Esophagus squamous epithelium (tissue), 5 donors: ENCODE results near the gene CFAP20DC. TPM values are rescaled to one million over a fixed set of nuclear protein-coding genes. Genes with fewer than 3 reads are reported as not detected.
"Not testable (repeated sequence)": the region's sequence is repeated elsewhere in the genome, so short reads cannot be mapped to it uniquely, and the experiment has no call there.

Source experiments
- DNase-seq: peaks from one replicate; lab custom pipeline; 2025; lab: John Stamatoyannopoulos, UW
- H3K27ac ChIP-seq, 4 donors: fragments of 200-600 bp; sonication (generic); one replicate each; pipeline ENCODE4 v1.5.1; 2016 to 2019; ENCODE audit warnings: mild to moderate bottlenecking in 1 of 4
- H3K27me3 ChIP-seq, 4 donors: fragments of 200-600 bp; sonication (generic); 1 replicate in 3 of 4; 2 replicates in 1 of 4; pipeline versions ENCODE4 v1.5.1 to v1.6.0; 2017 to 2021; ENCODE audit warnings: antibody characterized with exemption in 1 of 4
- H3K36me3 ChIP-seq, 3 donors: fragments of 200-600 bp; sonication (generic); one replicate each; pipeline ENCODE4 v1.5.1; 2016 to 2019
- H3K4me1 ChIP-seq, 3 donors: fragments of 200-600 bp; sonication (generic); one replicate each; pipeline ENCODE4 v1.5.1; 2017 to 2019
- H3K4me3 ChIP-seq, 4 donors: fragments of 200-600 bp; sonication (generic); 1 replicate in 3 of 4; 2 replicates in 1 of 4; pipeline ENCODE4 v1.5.1; 2016 to 2019; ENCODE audit warnings: mild to moderate bottlenecking in 2 of 4, moderate library complexity in 1 of 4
- H3K9me3 ChIP-seq, 3 donors: fragments of 200-600 bp; sonication (generic); one replicate each; pipeline ENCODE4 v1.5.1; 2016 to 2019
- CTCF ChIP-seq, 6 experiments: fragments of 450-650 bp in 4 of 6; fragments of 200-600 bp in 2 of 6; sonication (generic) in 2 of 6; IDR thresholded peaks; one replicate each; pipeline ENCODE4 v1.5.1; 2016 to 2019; ENCODE audit warnings: antibody characterized with exemption in 6 of 6, mild to moderate bottlenecking in 4 of 6, moderate library complexity in 4 of 6
- POLR2A ChIP-seq, 4 donors: fragments of 450-650 bp; IDR thresholded peaks; one replicate each; pipeline ENCODE4 v1.6.1; 2017; ENCODE audit warnings: antibody characterized with exemption in 4 of 4, mild to moderate bottlenecking in 4 of 4, moderate library complexity in 3 of 4
- WGBS, 2 donors: methylation state at CpG; one replicate each; pipeline ENCODE4 v1.1.5; 2018; 5-methylcytosine and 5-hydroxymethylcytosine counted together
- intact Hi-C: fragments of 100-400 bp; cut with DNase I; formaldehyde crosslinking; loops from one replicate; pipeline ENCODE4 v1.15.0; 2022
- total RNA-seq, 4 donors: library from RNA; depleted of rRNA; stranded (reverse); fragments of >200 nt; gene quantifications; one replicate each; pipeline ENCODE4 v1.1.0, GENCODE V29; 2016
- donor health status: DM: yes; HTN: yes; CAD: no.

CFAP20DC gene
- total RNA-seq, 4 donors from 2014 or later, result 9.8 to 15.5 (median 10.8) TPM

- H3K27me3 ChIP-seq, result no peaks in the 10 kb centered on the region
- no peak overlapping the region for H3K27ac ChIP-seq
- H3K4me3 ChIP-seq, result no peak overlapping the region
- H3K36me3 ChIP-seq, result no peaks in the 10 kb centered on the region
- DNase-seq, result no peak
- no peaks in the 10 kb centered on the region for H3K4me1 ChIP-seq
- TF ChIP-seq CTCF (IDR thresholded peaks at IDR 0.05) (no peak), POLR2A (IDR thresholded peaks at IDR 0.05) (no peak)
- 50 to 100% methylated on average over 1 of the region's 1 CpG for WGBS, 2 donors
- no peaks in the 10 kb centered on the region for H3K9me3 ChIP-seq
- intact Hi-C loops, result no loop called here
These were observed 225.0 kb downstream of the CFAP20DC start for GRCh38 chr3:58824777-58825176.

- 27 to 30% methylated on average over 7 of the region's 7 CpGs for WGBS, 2 donors
- DNase-seq, result no peak
- Histone ChIP-seq H3K4me1 (no peaks in the 10 kb centered on the region), H3K4me3 (no peak overlapping the region), H3K27me3 (no peaks in the 10 kb centered on the region), H3K36me3 (no peaks in the 10 kb centered on the region), H3K27ac (no peak overlapping the region), H3K9me3 (no peaks in the 10 kb centered on the region)
- intact Hi-C loops, result no loop called here
- TF ChIP-seq CTCF (IDR thresholded peaks at IDR 0.05) (peak in 5 of 6 experiments; percentile 39 to 71 (median 42)), POLR2A (IDR thresholded peaks at IDR 0.05) (no peak)
These were observed 225.5 kb downstream of the CFAP20DC start for GRCh38 chr3:58824285-58824684.

- DNase-seq, H3K36me3 ChIP-seq, H3K27me3 ChIP-seq, H3K4me3 ChIP-seq, H3K27ac ChIP-seq, H3K4me1 ChIP-seq, intact Hi-C loops, H3K9me3 ChIP-seq: not testable (repeated sequence)
- 95 to 96% methylated on average over 5 to 15 of the region's 26 CpGs for WGBS, 2 donors
These were observed 243.1 kb downstream of the CFAP20DC start for GRCh38 chr3:58806551-58807244.

- Histone ChIP-seq H3K9me3 (no peaks in the 10 kb centered on the region), H3K36me3 (no peaks in the 10 kb centered on the region), H3K4me1 (no peaks in the 10 kb centered on the region), H3K4me3 (no peak overlapping the region), H3K27me3 (no peaks in the 10 kb centered on the region), H3K27ac (no peak overlapping the region)
- WGBS, 2 donors, result 65 to 72% methylated on average over 2 of the region's 2 CpGs
- intact Hi-C loops, result no loop called here
- TF ChIP-seq POLR2A (IDR thresholded peaks at IDR 0.05) (no peak), CTCF (IDR thresholded peaks at IDR 0.05) (no peak)
- DNase-seq, result no peak
These were observed 244.9 kb downstream of the CFAP20DC start for GRCh38 chr3:58804914-58805313.

GRCh38 chr3:58801541-58801940 is 248.3 kb downstream of the CFAP20DC start:
- Histone ChIP-seq H3K9me3 (no peaks in the 10 kb centered on the region), H3K4me1 (no peaks in the 10 kb centered on the region), H3K4me3 (no peak overlapping the region), H3K36me3 (no peaks in the 10 kb centered on the region), H3K27ac (no peak overlapping the region), H3K27me3 (no peaks in the 10 kb centered on the region)
- DNase-seq, result no peak
- WGBS, 2 donors, result 50 to 78% methylated on average over 6 of the region's 6 CpGs
- TF ChIP-seq POLR2A (IDR thresholded peaks at IDR 0.05) (no peak), CTCF (IDR thresholded peaks at IDR 0.05) (no peak)
- intact Hi-C loops, result no loop called here
